Dedifferentiated amniotic fluid mesenchymal stem cell (primary cell): ENCODE measurements around the gene ANAPC13.
A peak's percentile ranks its signal among the peaks of the same experiment; 100 is the strongest.

Source experiments
- DNase-seq: peaks from one replicate; pipeline ENCODE4 v3.0.0-alpha.2; 2016; ENCODE audit errors: extremely low spot score

Gene ANAPC13, protein sequence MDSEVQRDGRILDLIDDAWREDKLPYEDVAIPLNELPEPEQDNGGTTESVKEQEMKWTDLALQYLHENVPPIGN

DNA sequence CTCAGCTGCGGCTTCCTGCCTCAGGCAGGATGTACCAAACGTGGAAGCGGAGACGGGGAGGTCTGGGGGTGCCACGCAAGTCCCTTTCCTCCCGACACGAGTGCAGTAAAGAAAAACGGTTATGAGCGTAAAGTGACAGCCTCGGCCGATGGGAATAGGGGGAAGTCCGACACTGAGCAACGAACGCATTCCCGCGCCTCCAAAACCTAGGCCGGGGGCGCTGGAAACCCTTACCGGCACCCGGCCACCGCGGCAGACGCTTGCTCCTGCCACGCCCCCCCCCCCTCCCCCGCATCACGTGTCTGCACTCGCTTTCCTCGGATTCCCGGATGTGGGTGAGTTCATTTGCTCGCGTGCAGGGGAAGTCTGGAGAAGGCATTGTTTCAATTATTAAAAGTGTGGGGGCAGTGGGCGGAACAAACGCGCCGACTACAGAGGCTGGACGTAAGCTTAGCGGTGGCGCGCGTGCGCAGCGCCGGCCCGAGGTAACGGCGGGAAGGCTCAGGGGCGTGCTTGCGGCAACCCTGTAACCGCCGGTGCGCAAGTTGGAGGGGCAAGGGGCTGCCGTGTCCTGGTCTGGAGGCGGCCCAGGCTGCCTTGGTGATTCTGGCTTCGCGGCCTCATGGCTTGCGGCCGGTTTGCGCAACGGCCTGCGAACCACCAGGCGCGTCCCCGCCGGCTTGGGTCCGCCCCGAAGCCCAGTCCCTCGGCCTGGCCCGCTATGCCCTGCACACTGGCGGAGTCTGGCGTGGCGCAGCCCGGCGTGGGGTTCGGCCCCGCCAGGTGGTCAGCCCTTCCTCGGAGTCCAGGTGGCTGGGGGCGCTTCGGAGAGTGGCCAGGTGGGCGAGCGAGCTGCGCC is at the start of gene ANAPC13, which contains the start of gene CEP63:
TSS of gene ANAPC13 (minus strand) at position 268 of the 859 bp plus-strand sequence. CDS start 3,081 bp downstream, outside the sequence.
TSS of gene CEP63 (plus strand) at position 340 of the 859 bp plus-strand sequence. CDS start 9,264 bp downstream, outside the sequence.
- DNase-seq, result peak; percentile 97

- DNase-seq, result no peak
Measured at GRCh38 chr3:134535186-134535970, 49.6 kb upstream of the ANAPC13 start.

GRCh38 chr3:134533493-134533892 is 47.7 kb upstream of the ANAPC13 start:
- DNase-seq, result no peak

DNA sequence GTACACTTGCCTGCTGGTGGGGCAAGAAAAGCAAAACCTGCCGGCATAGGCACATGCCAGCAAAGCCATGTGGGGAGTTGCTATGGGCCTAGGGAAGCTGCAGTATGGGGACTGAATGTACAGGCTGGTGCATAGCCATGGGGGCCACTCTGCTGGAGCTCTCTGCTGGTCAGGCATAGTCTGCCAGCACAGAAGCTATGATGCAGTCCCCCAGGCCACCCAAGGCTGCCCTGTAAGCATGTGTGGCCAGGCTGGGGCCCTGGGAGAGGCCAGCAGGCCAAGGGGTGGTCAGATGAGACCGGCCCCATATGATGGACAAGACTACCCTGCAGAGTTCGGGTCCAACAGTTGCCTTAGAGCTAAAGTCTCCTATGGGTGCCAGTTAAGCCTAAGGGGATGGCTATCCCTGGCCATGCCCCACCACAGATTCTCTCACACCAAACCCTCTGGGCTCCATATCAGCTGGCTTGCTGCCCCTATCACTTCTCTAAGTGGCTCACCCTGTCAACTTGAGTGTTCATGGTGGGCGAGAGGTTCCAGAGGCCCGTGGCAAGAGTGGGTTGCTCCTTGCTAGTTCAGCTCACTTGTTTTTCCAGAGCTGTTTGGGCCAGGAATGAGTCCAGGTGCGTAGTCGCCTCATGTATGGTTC is 41.9 kb upstream of the ANAPC13 start:
- no peak for DNase-seq

GRCh38 chr3:134527037-134527436 is 41.3 kb upstream of the ANAPC13 start:
- DNase-seq, result no peak

DNA sequence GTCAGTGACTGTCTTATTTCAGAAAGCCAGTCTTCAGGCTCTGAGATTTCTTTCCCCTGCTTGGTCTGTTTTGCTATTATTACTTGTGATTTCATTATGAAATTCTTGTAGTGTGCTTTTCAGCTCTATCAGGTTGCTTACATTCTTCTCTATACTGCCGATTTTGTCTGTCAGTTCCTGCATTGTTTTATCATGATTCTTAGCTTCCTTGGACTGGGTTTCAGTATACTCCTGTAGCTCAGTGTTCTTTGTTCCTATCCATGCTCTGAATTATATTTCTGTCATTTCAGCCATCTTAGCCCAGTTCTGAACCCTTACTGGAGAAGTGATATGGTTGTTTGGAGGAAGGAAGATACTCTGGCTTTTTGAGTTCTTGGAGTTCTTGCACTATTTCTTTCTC is 40.5 kb upstream of the ANAPC13 start:
- no peak for DNase-seq

DNA sequence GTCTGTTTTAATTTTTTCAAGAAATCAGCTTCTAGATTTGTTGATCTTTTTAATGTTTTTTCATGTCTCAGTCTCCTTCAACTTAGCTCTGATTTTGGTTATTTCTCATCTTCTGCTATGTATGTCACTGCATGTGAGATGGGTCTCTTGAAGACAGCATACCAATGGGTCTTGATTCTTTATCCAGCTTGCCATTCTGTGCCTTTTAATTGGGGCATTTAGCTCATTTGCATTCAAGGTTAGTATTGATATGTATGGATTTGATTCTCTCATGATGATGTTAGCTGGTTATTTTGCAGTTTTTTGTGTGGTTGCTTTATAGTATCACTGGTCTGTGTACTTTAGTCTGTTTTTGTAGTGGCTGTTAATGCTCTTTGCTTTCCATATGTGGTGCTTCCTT is 39.5 kb upstream of the ANAPC13 start:
- DNase-seq, result no peak

DNA sequence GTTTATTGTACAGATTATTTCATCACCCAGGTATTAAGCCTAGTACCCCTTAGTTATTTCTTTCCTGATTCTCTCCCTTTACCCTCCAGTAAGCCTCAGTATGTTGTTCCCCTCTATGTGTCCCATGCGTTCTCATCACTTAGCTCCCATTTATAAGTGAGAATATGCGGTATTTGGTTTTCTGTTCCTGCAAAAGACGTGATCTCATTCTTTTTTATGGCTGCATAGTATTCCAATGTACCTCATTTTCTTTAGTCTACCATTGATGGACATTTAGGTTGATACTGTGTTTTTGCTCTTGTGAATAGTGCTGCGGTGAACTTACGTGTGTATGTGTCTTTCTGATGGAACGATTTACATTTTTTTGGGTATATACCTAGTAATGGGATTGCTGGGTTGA is 36.8 kb upstream of the ANAPC13 start:
- no peak for DNase-seq

GRCh38 chr3:134517791-134518190 is 32.0 kb upstream of the ANAPC13 start:
- peak; percentile 38 for DNase-seq

DNA sequence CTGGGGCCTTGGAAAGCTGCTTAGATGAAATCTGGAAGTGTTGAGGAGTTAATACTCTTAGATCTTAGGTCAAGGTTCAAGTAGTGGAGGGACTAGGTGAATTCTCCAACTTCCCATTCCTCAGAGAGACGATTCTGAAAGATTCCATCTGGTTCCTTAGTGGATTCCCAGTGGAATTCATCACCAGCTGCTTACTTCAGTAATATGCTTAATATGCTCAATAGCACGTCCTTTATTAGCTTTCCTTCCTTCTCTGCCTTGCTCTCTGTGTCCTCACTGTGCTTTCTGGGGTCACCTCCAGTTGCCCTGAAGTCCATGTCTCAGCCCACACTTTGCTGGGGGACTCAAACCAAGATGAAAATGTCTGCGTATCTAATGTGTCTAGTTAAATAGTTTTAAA is 31.1 kb upstream of the ANAPC13 start:
- DNase-seq, result no peak

- no peak for DNase-seq
Measured at GRCh38 chr3:134511500-134511899, 25.7 kb upstream of the ANAPC13 start.

- no peak for DNase-seq
Measured at GRCh38 chr3:134505485-134505884, 19.7 kb upstream of the ANAPC13 start.

GRCh38 chr3:134504132-134504531 is 18.3 kb upstream of the ANAPC13 start:
- DNase-seq, result no peak

DNA sequence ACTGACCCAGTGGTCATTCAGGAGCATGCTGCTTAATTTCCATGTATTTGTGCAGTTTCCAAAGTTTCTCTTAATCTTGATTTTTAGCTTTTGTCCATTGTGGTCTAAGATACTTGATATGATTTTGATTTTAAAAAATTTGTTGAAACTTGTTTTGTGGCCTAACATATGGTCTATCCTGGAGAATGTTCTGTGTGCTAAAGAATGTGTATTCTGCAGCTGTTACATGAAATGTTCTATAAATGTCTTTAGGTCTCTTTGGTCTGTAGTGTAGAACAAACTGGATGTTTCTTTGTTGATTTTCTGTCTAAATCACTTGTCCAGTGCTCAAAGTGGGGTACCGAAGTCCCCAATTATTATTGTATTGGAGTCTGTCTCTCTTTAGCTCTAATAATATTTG is 17.5 kb upstream of the ANAPC13 start:
- no peak for DNase-seq

- no peak for DNase-seq
Measured at GRCh38 chr3:134496471-134497071, 10.8 kb upstream of the ANAPC13 start.

DNA sequence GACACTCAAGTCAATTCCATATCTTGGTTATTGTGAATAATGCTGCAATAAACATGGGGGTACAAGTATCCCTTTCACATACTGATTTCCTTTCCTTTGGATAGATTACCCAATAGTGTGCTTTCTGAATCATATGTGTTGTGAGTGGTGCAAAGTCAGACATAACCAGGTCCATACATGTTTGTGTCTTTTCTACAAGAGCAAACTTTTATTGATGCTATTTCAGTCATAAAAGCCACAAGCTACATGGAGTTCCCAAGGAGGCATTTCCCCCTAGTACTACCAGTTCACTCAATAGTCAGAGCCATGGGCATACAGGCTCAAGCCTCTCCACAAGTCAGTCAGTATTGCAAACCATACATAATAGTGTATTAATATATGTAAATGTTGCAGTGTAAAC is 10.2 kb upstream of the ANAPC13 start:
- DNase-seq, result no peak

DNA sequence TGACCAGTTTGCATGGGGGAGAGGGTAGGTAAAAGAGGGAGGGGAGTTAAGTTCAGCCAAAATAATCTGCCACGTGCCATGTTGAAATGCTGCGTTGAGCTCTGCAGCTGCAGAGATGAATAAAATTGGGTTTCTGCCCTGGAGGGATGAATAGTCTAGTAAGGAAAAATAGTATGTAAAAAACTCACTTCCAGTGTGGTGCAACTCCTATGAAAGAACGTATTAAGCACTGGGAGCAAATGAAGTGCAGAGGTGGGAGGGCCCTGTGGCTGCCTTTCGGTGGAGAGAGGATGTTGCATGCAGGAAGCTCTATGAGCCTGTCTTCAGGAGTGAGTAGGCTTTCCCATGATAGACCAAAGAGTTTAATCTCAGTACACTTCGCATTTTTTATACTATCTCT is 8.7 kb upstream of the ANAPC13 start:
- no peak for DNase-seq

DNA sequence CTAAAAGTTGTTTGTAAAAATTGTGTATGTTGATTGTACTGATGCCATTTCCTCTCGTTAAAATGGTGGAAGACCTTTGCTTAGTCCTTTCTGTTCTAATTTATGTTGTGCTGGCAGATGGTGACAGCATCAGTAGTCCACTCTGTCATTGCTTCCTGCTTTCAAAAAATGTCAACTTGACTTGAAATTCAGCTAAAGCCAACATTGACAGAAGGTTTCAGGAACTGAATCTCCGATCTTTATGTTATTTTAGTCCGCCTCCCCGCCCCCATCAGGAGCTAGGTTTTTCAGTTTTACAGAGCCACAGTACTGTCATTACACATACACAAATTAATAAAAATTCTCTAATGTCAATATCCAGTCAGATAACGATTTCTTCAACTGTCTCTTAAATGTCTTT is 1.6 kb upstream of the ANAPC13 start:
- DNase-seq, result no peak

DNA sequence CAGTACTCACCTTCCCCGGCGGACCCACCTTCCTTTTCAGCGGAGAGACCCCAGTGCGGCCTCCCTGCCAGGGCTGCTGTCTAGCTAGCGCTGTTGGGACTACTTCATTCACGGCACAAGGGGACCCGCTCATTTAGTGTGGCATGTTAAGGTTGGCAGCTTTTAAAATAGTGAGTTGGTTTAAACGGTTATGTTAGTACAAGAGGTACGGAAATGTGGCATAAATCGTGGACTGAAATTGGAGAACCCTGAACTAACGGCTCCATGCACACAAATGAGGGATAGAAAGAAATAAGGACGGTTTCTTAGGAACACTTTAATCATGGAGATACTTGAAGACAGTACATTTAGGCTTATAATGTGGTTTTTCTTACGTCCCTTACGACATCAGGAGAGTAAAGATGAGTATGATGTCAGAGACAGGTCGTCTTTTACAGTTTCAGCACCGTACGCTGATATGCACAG is 824 bp upstream of the ANAPC13 start:
- DNase-seq, result no peak

DNA sequence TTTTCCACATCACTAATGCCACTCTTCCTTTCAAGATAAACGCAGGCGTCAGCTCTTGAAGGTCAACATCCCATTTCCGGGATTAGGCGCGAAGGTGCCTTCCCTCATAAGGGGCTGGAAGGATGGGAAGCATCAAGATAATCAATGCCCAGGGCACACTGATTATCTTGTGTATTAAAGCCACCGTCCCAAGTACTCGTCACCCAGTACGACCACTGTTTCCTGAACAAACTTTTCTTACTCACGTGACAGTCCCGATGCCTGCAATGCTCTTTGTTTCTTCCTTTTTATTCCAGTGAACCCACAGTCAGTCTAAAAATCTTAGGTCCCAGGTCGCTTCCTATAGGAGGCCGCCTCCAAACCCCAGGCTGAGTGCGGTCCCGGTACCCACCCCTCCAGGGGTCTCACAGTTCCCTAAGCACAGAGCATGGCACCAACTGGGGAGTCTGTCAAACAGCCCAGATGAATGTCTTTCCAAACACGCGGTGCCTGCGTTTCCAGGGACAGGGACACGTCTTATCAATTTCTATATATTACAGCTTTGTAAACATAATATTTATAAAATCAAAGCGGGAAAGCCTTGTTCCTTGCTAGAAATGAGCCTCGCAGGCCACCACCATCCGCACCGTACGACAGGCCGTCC is 589 bp downstream of the ANAPC13 start:
- no peak for DNase-seq
